ENCODE measurements around the gene HSPG2. TPM values are rescaled to one million over a fixed set of nuclear protein-coding genes. Genes with fewer than 3 reads are reported as not detected.
A peak's percentile ranks its signal among the peaks of the same experiment; 100 is the strongest.

HSPG2 gene
- polyA plus RNA-seq, 10 donors = 190 to 364 (median 273) TPM

DNA sequence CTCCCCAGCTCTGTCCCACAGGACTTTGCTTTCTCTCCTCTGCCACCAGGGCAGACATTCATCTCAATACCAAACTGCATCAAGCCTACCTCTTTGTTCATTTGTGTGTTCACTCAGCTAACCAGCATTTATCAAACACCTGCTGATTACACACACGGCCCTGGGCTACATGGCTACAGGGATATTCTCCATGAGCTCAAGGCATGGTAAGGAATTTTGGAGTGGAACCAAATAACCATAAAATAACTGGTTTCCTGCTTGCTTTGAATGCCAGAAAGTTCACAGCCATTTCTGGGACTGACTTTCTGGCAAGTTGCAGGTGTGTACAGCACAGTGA is 70.4 kb downstream of the HSPG2 start:
- no peak for DNase-seq

DNA sequence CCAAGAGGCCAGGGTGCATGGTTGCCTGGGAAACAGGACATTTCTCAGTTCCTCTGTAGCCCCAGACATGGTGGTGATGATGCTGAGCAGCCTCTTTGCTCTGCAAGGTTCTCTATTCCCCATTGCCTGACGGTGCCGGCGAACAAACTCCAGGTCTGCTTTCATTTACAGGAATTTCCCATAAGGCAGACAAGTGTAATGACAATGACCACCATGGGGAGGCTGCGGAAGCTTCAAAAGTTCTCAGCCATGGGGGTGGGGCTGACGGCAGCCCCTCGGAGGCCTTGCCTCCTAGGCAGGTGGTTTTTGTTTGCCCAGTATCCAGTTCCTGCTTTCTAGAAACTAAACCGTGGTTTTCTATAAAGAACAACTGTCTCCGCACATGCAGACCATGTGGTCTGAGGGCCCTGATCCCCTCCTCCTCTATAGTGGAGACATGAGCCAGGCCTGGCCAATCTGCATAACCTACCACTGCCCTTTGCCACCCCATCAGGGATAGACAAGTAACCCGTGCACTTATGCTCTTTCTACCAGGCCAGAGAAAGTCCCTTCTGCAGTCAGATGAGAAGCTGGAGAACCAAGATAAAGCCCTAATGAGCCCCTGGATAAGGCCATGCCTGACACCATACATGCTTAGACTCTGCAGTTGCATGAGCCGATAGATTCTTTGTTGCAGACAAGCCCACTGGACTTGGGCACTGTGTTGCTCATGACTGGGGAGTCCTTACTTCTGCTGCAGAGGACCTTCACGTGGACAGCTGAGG is 71.0 kb downstream of the HSPG2 start:
- peak in 1 of 3 donors; percentile 9 for DNase-seq

- DNase-seq = no peak
Observed at GRCh38 chr1:21865609-21865942, 71.5 kb downstream of the HSPG2 start.

- no peak for DNase-seq
Observed at GRCh38 chr1:21864730-21865129, 72.4 kb downstream of the HSPG2 start.

DNA sequence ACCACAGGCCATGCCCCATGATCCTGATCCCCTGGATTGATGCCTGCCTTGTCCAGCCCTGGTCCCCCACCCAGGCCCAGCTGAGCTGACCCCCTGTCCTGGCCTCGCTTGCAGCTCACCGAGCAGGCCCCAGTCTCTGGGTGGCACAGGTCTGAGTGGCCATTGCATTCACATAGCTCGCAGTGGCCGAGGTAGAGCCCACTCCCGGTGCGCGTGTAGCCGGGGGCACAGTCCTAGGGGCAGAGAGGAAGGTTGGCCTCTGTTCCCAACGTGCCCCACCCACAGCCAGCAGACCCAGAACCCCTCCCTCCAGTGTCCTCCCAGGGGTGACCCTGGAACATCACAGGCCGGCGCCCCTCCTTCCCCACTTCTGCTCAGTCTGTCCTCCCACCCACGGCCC is 73.1 kb downstream of the HSPG2 start:
- no peak for DNase-seq

- DNase-seq = no peak
Observed at GRCh38 chr1:21861602-21862429, 75.3 kb downstream of the HSPG2 start.

GRCh38 chr1:21860971-21861370 is 76.1 kb downstream of the HSPG2 start:
- no peak for DNase-seq

- DNase-seq = no peak
Observed at GRCh38 chr1:21859669-21860179, 77.4 kb downstream of the HSPG2 start.

DNA sequence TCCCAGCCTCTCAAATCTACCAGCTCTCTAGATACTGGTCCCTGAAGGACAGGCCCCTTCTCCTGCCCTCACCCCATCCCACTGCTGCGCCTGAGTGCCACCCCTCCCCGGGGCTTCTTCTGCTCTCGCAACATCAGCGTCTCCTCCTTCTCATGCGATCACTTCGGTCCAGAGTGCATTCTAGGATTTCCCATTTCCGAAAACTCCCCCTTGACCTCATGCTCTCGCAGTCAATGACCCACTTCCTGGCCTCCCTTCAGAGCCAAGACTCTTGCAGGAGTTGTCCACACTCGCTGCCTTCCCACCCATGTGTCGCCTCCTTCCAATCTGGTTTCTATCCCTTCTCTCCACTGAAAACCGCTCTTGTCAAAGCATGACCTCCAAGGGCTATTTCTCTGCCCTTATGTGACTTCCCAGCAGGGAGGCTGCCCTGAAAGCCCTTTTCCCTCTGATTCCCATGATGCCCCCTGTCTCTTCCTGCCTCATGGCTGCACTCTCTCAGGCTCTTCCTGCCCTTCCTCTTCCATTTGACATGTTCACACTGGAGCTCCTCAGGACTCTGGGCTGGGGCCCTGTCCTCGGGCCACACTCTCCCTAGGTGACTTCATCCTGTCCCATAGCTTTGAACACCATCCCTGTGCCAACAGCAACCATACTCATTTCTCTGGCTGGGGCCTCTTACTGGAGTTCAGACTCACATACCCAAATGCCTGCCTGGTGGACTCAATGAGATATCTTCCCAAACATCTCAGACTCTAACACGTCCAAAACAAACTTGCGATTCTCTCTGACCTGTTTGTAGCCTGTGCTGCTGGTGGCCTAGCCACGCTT is 79.1 kb downstream of the HSPG2 start:
- no peak for DNase-seq

GRCh38 chr1:21857142-21857839 is 79.8 kb downstream of the HSPG2 start:
- peak in 1 of 3 donors; percentile 12 for DNase-seq

- DNase-seq = no peak
Observed at GRCh38 chr1:21855257-21856096, 81.6 kb downstream of the HSPG2 start.

- DNase-seq = no peak
Observed at GRCh38 chr1:21854751-21855131, 82.4 kb downstream of the HSPG2 start.

GRCh38 chr1:21854090-21854750 is 82.9 kb downstream of the HSPG2 start:
- DNase-seq = no peak

- no peak for DNase-seq
Observed at GRCh38 chr1:21853131-21853427, 84.0 kb downstream of the HSPG2 start.

DNA sequence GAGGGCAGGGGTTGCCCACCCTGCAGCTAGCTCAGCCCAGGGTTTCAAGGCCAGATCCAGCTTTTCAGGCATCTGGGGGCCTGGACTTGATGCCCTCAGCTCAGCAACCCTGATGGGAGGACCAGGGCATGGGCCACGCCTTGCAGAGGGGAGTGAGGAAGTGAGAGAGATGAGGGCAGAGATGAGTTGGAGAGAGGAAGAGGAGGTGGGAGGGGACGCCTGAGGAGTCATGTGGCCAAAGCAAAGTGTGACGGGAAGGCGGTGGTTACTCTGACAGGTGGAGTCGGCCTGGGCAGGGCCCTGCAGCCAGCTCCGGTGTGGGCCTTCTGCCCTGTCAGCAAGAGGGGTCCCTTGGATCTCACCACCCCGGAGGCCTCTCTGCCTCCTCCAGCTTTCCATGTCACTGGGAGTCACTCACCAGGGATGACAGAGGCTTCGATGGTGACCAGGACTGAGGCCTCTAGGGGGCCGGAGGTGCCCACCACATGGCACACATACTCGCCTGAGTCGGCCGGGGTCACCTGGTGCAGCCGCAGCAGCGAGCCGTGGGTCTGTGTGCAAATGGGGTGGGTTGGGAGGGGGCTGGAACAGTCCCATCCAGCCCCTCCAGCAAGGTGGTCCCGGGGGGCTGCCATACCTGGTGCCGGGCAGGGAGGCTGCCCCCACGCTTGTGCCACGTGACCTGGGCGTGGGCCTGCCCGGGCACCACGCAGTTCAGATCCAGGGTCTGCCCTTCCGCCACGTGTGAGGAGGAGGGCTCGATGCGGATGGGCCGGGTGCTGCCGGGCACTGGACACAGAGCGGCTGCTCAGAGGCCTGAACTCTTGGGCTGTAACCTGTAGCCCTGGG is 84.6 kb downstream of the HSPG2 start:
- DNase-seq = no peak

- no peak for DNase-seq
Observed at GRCh38 chr1:21851430-21852250, 85.5 kb downstream of the HSPG2 start.

DNA sequence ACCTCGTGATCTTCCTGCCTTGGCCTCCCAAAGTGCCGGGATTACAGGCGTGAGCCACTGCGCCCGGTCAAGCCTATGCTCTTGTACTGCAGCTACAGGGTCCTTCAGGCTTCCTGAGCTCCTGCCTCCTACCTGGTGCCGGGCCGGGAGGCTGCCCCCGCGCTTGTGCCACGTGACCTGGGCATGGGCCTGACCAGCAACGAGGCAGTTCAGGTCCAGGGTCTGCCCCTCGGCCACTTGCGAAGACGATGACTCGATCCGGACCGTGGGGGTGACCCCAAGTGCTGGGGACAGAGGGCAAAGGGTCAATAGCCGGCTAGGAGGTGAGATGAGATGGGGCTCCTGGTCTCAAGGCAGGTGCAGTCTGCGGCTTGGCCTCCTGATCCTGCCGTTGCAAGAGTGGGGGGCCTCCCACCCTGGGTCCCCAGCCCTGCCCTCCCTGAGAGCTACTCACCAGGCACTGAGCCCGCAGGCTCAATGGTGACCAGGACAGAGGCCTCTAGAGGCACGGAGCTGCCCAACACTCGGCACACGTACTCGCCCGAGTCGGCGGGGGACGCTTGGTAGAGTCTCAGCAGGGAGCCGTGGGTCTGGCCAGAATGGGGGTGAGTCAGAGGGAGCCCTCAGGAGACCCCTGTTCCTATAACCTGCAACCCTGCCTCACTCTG is 87.1 kb downstream of the HSPG2 start:
- DNase-seq = no peak

Data from muscle of back (tissue), 11 donors.